PC-9 (cell line): ENCODE results near the gene POLG.

Experiments
- EZH2 ChIP-seq: fragments of 200-600 bp; sonication (generic); IDR thresholded peaks from 2 replicates; pipeline ENCODE4 v1.8.0; 2017; ENCODE audit warnings: antibody characterized with exemption, low read depth
- TF ChIP-seq, protein P1 (sequence below): fragments of 200-600 bp; sonication (generic); conservative IDR thresholded peaks from 2 replicates; pipeline ENCODE4 v1.6.1; 2017; ENCODE audit warnings: mixed run types, antibody characterized with exemption, mild to moderate bottlenecking, moderate library complexity

DNA sequence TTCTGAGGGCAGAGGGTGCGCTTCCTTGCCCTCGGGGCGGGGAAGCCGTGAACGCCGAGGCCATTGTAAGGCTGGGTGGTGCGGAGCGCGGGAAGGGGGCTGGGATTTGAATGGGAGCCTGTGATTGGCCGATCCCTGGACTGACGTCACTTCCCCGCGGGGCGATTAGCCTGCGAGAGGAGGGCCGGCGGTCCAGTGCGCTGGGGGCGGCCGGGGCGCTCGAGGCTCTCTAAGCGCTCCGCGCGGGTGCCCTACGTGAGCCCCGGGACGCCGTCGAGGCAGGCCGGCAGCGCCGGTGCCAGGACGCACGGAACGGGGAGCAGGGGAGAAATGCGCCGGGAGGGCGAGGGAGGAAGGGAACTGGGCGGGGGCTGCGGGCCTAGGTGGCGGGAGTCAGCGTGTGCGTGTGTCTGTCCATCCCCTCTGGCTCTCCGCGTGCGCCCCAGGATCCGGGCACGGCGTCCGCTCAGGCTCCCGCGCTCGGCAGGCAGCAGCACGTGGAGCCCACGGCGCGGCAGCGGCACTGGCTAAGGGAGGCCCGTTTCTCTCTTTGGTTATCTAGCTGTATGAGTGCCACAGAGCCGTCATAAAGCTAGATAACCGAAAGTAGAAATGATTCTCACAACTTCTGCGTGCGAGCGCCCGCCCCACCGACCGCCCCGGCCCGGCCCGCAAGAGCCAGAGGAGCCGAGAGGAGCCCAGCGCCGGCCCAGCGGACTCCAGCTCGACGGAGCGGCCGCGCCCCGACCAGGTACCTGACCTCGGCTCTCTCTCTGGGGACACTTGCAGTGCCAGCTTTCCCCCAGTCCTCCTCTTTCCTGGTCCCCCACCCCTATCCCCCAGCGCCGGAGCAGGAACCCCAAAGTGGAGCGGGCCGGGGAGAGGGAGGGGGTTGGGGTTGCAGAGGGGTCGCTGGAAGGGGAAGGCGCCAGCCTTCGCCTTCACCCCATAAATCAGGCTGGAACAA lies 33.1 kb upstream of the POLG start:
- no peak for TF ChIP-seq EZH2
- TF ChIP-seq, protein P1, sequence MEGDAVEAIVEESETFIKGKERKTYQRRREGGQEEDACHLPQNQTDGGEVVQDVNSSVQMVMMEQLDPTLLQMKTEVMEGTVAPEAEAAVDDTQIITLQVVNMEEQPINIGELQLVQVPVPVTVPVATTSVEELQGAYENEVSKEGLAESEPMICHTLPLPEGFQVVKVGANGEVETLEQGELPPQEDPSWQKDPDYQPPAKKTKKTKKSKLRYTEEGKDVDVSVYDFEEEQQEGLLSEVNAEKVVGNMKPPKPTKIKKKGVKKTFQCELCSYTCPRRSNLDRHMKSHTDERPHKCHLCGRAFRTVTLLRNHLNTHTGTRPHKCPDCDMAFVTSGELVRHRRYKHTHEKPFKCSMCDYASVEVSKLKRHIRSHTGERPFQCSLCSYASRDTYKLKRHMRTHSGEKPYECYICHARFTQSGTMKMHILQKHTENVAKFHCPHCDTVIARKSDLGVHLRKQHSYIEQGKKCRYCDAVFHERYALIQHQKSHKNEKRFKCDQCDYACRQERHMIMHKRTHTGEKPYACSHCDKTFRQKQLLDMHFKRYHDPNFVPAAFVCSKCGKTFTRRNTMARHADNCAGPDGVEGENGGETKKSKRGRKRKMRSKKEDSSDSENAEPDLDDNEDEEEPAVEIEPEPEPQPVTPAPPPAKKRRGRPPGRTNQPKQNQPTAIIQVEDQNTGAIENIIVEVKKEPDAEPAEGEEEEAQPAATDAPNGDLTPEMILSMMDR = no peak
